Stimulated activated CD4-positive, alpha-beta T cell treated with anti-CD3 and anti-CD28 coated beads, Interleukin-1b, Interleukin-23, amount 100 ng/mL, for 4 hours (primary cell): Measurements from ENCODE around the gene MCC.
"Not testable (repeated sequence)": the region's sequence is repeated elsewhere in the genome, so short reads cannot be mapped to it uniquely, and the experiment has no call there.

Experiments used
- DNase-seq, 2 donors: peaks; one replicate each; pipeline ENCODE4 v3.0.0-alpha.2; 2020; ENCODE audit warnings: low read depth in 2 of 2

Gene MCC

GRCh38 chr5:113425909-113426308 lies 62.3 kb downstream of the MCC start:
- DNase-seq, result no peak

- DNase-seq, result no peak
Measured at GRCh38 chr5:113421693-113422092, 66.6 kb downstream of the MCC start.

GRCh38 chr5:113405530-113405929 lies 82.7 kb downstream of the MCC start:
- DNase-seq, result no peak

GRCh38 chr5:113404269-113404668 lies 84.0 kb downstream of the MCC start:
- DNase-seq, result no peak

- not testable (repeated sequence) for DNase-seq
Measured at GRCh38 chr5:113397986-113398385, 90.3 kb downstream of the MCC start.

GRCh38 chr5:113397046-113397445 lies 91.2 kb downstream of the MCC start:
- DNase-seq, result no peak

- no peak for DNase-seq
Measured at GRCh38 chr5:113394658-113395057, 93.6 kb downstream of the MCC start.

- no peak for DNase-seq
Measured at GRCh38 chr5:113390224-113390623, 98.0 kb downstream of the MCC start.

- no peak for DNase-seq
Measured at GRCh38 chr5:113389116-113389515, 99.1 kb downstream of the MCC start.

- no peak for DNase-seq
Measured at GRCh38 chr5:113387844-113388243, 100.4 kb downstream of the MCC start.

GRCh38 chr5:113384782-113385285 lies 103.4 kb downstream of the MCC start:
- no peak for DNase-seq

GRCh38 chr5:113382731-113383130 lies 105.5 kb downstream of the MCC start:
- no peak for DNase-seq

GRCh38 chr5:113381791-113382190 lies 106.5 kb downstream of the MCC start:
- no peak for DNase-seq

GRCh38 chr5:113380807-113381326 lies 107.4 kb downstream of the MCC start:
- DNase-seq, result no peak

GRCh38 chr5:113379936-113380806 lies 108.1 kb downstream of the MCC start:
- DNase-seq, result no peak

GRCh38 chr5:113378959-113379541 lies 109.2 kb downstream of the MCC start:
- peak; percentile 24 to 39 for DNase-seq

GRCh38 chr5:113378514-113378913 lies 109.7 kb downstream of the MCC start:
- DNase-seq, result no peak

GRCh38 chr5:113378081-113378480 lies 110.2 kb downstream of the MCC start:
- no peak for DNase-seq

GRCh38 chr5:113376640-113377039 lies 111.6 kb downstream of the MCC start:
- DNase-seq, result no peak

GRCh38 chr5:113375480-113376060 lies 112.7 kb downstream of the MCC start:
- DNase-seq, result no peak

- DNase-seq, result no peak
Measured at GRCh38 chr5:113373426-113373825, 114.8 kb downstream of the MCC start.

- no peak for DNase-seq
Measured at GRCh38 chr5:113371721-113372196, 116.5 kb downstream of the MCC start.
